Astrocyte of the spinal cord (primary cell): ENCODE data around the gene BABAM1.

ENCODE experiments used
- DNase-seq: peaks from one replicate; pipeline ENCODE4 v3.0.0; 2011; ENCODE audit warnings: low read depth, low spot score
- H3K4me3 ChIP-seq: 2 replicates; pipeline ENCODE4 v1.5.1; 2011; ENCODE audit warnings: low read depth, mild to moderate bottlenecking, low read length, moderate library complexity
- in situ Hi-C: cut with HindIII; loops from 2 replicates; pipeline ENCODE4 v1.10.0; 2017; ENCODE audit warnings: low sequenced_read_pairs
- TF ChIP-seq, protein P1 (sequence below): IDR thresholded peaks from 2 replicates; pipeline ENCODE4 v1.5.1; 2012; ENCODE audit warnings: low read depth, mild to moderate bottlenecking, low read length, inconsistent platforms

The BABAM1 gene

DNA sequence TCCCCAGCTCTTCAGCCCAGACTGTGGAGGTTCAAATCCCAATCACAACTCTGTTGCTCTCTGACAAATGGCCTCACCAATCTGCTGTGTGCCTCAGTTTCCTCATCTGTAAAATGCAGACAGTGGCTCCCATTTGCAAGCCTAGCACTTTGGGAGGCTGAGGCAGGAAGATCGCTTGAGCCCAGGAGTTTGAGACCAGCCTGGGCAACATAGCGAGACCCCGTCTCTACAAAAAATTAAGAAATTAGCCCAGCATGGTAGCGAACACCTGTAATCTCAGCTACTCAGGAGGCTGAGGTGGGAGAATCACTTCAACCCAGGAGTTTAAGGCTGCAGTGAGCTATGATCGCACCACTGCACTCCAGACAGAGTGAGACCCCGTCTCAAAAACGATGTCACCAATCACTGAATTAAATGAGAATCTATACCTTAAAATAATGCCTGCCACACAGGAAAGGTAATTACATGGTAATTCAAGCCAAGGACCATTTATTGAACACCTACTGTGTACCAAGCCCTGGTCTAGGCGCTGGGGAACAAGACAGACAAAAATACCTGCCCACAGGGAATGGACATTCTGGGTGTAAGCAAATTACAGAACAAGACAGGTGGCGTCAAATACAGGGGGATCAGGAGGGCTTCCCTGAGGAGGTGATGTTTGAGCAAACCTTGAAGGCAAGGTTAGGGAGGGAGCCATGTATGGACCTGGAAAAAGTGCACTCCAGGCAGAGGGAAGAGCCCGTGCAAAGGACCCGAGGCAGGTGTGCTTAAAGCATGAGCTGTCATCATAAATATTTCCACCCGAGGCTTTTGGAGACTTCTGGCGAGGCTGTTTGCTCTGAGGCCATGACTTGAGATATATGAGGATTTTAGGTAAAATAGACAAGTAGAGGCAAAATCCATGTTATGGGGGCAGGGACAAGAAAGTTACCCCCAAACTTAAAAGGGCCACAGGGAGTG, 29.2 kb upstream of the BABAM1 start:
- no peak for DNase-seq
- no peak overlapping the region for H3K4me3 ChIP-seq
- TF ChIP-seq, protein P1, sequence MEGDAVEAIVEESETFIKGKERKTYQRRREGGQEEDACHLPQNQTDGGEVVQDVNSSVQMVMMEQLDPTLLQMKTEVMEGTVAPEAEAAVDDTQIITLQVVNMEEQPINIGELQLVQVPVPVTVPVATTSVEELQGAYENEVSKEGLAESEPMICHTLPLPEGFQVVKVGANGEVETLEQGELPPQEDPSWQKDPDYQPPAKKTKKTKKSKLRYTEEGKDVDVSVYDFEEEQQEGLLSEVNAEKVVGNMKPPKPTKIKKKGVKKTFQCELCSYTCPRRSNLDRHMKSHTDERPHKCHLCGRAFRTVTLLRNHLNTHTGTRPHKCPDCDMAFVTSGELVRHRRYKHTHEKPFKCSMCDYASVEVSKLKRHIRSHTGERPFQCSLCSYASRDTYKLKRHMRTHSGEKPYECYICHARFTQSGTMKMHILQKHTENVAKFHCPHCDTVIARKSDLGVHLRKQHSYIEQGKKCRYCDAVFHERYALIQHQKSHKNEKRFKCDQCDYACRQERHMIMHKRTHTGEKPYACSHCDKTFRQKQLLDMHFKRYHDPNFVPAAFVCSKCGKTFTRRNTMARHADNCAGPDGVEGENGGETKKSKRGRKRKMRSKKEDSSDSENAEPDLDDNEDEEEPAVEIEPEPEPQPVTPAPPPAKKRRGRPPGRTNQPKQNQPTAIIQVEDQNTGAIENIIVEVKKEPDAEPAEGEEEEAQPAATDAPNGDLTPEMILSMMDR = no peak
- in situ Hi-C loops = no loop called here

GRCh38 chr19:17240062-17240752, 27.0 kb upstream of the BABAM1 start:
- in situ Hi-C loops = no loop called here
- TF ChIP-seq, protein P1 = no peak
- no peak overlapping the region for H3K4me3 ChIP-seq
- DNase-seq = no peak

- in situ Hi-C loops = no loop called here
- DNase-seq = no peak
- TF ChIP-seq, protein P1 = no peak
- no peak overlapping the region for H3K4me3 ChIP-seq
Observed at GRCh38 chr19:17240826-17241399, 26.3 kb upstream of the BABAM1 start.

DNA sequence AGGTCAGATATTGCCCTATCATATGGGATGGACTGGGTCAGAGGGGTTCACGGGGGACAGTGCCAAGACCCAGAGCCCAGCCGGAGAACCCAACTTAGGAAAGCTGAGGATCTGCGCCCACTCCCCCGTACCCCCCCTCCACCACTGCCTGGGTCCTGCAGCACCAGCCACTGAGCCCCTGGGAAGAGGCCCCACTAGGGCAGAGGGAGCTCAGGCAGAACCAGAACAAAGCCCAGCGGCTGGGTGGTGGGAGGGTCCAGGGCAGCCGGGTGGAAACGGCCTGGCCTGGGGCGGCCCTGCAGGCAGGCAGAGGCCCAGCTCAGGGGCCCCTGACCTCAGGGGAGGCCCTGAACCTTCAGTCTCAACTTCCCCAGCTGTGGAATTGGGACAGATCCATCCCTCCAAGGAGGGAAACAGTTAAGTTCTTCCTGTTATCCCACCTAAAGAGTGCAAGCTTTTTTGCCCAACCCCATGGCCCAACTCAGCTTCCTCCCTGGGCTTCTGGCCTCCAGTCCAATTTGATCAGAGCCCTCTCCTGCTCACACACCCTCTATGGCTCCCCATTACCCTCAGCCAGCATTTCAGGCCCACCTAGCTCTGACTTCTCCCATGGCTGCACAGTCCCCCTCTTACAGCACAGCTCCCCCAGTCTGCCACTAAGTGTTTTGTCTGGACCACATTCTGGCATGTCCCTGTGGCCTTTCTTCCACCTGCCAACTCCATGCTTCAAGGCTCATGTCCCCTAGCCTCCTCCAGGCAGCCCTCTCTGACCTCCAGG, 24.6 kb upstream of the BABAM1 start:
- no peak for DNase-seq
- H3K4me3 ChIP-seq = peak overlapping the region; percentile 80

GRCh38 chr19:17243211-17243829, 23.9 kb upstream of the BABAM1 start:
- peak overlapping the region; percentile 80 for H3K4me3 ChIP-seq
- in situ Hi-C loops = no loop called here
- TF ChIP-seq, protein P1 = no peak
- no peak for DNase-seq

More for the DNA sequence above, 24.6 kb upstream of the BABAM1 start:
- TF ChIP-seq, protein P1 = no peak
- in situ Hi-C loops = no loop called here
